ENCODE data around the gene TPK1.
"Not testable (repeated sequence)": the region's sequence is repeated elsewhere in the genome, so short reads cannot be mapped to it uniquely, and the experiment has no call there.

TPK1 gene

DNA sequence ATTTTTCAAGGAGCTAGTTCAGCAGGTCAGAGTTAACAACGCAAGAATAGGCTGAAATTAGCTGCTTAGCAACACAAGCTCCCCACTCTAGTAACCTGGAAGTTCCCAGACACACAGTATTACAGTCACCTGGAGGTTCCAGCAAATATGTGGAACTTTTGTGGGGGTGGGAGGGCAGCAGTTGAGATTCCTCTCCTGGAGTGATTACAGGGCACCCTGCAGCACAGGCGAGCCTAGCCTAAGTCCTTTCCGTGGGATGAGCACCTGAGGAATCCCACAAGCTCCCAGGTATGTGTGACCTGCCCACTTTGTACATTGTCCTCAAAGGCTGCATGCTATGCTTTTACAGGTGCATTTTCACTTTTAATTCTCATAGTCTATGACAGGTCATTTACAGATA, 13.6 kb downstream of the TPK1 start:
- no peak for DNase-seq (ENCODE audit: low read depth)

DNA sequence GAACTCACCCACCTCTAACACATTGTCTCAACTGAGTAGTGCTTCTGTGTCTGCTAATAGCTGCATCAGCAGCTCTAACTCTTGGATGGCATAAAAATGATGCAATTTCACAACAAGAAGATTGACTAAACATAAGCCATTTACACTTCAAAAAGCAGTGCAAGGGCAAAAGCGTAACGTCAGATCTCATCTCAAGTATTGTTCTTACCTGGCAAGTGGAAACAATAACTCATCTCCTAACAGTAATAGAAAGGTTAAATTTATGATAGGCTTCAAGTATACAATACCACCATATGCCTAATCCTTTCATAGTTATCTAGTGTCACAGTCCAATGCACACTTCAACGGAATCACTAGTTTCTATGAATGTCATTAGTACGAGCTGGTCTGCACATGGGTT, 14.8 kb downstream of the TPK1 start:
- no peak for DNase-seq (ENCODE audit: low read depth)

DNA sequence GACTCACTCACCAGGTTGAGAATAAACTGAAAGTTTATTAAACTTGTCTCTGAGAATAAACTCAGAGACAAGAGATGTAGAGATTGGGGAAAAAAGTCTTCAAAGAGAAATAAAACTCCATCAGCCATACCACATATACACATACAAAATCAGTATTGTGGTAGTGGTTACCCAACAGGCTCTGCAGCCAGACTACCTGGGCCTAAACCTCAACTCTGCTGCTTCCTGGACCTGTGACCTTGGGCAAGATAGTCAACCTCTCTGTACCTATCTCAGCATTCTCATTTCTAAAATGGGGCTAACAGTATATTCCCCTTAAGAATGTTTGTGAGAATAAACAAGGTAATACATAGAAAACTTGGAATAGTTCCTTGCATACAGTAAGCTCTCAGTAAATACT, 15.3 kb downstream of the TPK1 start:
- no peak for DNase-seq (ENCODE audit: low read depth)

DNA sequence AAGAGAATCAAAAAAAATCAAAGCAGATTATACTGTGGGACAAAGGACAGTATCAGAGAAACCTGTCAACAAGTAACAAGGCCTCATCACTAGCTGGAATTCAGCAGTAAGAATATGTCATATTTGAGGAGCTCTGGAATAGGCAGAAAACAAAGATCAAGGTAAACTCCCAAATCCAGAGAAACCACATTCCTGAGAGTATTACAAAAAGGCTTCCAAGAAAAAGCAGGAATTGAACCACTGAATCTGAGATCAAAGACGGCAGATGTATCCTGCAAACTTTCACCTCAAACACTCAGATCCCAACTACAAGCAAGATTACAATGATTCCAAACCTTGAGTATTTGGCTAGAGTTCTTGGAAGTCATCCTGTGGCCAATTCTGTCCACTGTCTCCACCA, 16.3 kb downstream of the TPK1 start:
- DNase-seq (ENCODE audit: low read depth) = no peak

GRCh38 chr7:144818511-144818910, 17.3 kb downstream of the TPK1 start:
- DNase-seq (ENCODE audit: low read depth) = no peak

DNA sequence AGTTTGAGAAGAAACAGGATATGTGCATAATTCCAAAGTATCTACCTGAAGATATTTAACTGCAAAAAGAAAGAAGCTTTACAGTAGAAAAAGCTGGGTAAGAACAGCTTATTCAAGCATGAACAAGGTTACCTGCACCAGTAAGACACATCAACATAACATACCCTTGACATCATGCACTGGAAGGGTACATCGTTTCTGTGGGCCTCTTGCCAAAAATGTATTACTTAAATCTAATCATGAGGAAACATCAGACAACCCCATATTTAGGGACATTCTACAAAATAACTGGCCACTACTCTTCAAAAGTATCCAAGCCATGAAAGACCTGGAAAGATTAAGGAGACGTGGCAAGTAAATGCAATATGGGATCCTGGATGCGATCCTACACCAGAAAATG, 18.9 kb downstream of the TPK1 start:
- DNase-seq (ENCODE audit: low read depth) = no peak

- DNase-seq (ENCODE audit: low read depth) = no peak
Measured at GRCh38 chr7:144814299-144814698, 21.6 kb downstream of the TPK1 start.

- DNase-seq (ENCODE audit: low read depth) = no peak
Measured at GRCh38 chr7:144812379-144813283, 23.2 kb downstream of the TPK1 start.

GRCh38 chr7:144805627-144806239, 30.1 kb downstream of the TPK1 start:
- DNase-seq (ENCODE audit: low read depth) = no peak

DNA sequence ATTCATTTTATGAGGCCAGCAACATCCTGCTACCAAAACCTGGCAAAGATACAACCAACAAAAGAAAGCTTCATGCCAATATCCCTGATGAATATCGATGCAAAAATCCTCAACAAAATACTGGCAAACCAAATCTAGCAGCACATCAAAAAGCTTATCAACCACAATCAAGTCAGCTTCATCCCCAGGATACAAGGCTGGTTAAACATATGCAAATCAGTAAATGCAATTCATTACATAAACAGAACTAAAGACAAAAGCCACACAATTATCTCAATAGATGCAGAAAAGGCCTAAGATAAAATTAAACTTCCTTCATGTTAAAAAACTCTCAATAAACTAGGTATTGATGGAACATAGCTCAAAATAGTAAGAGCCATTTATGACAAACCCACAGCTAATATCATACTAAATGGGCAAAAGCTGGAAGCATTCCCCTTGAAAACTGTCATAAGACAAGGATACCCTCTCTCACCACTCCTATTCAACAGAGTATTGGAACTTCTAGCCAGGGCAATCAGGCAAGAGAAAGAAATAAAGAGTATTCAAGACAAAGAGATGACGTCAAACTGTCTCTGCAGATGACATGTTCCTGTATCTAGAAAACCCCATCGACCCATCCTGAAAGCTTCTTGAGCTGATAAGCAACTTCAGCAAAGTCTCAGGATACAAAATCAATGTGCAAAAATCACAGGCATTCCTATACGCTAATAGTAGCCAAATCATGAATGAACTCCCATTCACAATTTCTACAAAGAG, 35.0 kb downstream of the TPK1 start:
- DNase-seq (ENCODE audit: low read depth) = not testable (repeated sequence)

GRCh38 chr7:144796919-144797318, 38.9 kb downstream of the TPK1 start:
- no peak for DNase-seq (ENCODE audit: low read depth)

DNA sequence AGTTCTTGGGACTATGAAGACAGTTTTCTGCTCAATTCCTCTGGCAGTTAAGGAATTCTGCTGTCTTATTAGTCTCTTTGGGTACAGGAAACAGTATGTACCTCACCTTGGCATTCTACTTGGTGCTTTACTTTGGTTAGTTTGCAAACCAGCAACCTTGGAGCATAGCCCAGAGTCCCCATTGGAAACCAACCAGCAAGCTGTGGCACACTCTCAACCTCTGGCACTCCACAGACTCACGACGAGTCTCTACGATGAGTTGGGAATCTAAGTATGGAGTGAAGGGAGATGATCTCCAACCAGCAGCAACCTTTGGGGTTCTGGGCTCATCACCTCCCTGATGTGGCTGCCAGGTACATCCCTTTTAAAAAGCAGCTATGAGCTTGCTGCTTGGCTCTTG, 43.8 kb downstream of the TPK1 start:
- DNase-seq (ENCODE audit: low read depth) = no peak

DNA sequence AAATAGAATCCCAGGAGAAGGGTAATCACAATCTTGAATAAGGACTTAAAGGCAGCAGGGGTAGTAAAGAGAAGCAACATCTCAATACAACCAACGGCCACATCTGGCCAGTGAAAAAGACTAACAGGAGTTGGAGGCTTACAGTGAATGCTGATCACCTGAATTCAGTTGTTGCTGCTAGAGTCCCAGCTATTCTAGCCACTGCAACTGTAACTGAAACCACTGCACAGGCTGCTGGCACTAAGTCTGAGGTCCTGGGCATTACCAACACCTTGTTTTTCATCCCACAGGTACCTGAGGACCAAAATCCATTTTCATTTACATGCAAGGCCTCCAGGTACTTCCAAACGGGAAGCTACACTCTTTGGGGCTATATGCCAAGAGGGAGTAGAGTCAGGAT, 44.4 kb downstream of the TPK1 start:
- no peak for DNase-seq (ENCODE audit: low read depth)

GRCh38 chr7:144787127-144787526, 48.7 kb downstream of the TPK1 start:
- no peak for DNase-seq (ENCODE audit: low read depth)

GRCh38 chr7:144786522-144786921, 49.3 kb downstream of the TPK1 start:
- DNase-seq (ENCODE audit: low read depth) = no peak

- no peak for DNase-seq (ENCODE audit: low read depth)
Measured at GRCh38 chr7:144786079-144786478, 49.8 kb downstream of the TPK1 start.

- DNase-seq (ENCODE audit: low read depth) = no peak
Measured at GRCh38 chr7:144785521-144785920, 50.3 kb downstream of the TPK1 start.

- no peak for DNase-seq (ENCODE audit: low read depth)
Measured at GRCh38 chr7:144784943-144785342, 50.9 kb downstream of the TPK1 start.

GRCh38 chr7:144784441-144784840, 51.4 kb downstream of the TPK1 start:
- no peak for DNase-seq (ENCODE audit: low read depth)

- DNase-seq (ENCODE audit: low read depth) = no peak
Measured at GRCh38 chr7:144782883-144783282, 53.0 kb downstream of the TPK1 start.

DNA sequence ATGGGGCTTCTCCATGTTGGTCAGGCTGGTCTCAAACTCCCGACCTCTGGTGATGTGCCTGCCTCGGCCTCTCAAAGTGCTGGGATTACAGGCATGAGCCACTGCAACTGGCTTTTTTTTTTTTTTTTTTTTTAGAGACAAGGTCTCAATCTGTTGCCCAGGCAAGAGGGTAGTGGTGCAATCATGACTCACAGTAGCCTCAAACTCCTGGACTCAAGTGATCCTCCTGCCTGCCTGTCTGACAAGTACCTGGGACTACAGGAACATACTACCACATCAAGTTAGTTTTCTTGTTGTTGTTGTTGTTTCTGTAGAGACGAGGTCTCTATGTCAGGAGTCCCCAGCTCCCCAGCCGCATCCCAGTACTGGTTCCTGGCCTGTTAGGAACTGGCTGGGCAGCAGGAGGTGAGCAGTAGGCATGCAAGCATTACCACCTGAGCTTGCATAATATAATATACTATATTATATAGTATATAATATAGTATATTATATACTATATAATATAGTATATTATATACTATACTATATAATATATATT, 55.7 kb downstream of the TPK1 start:
- no peak for DNase-seq (ENCODE audit: low read depth)

- DNase-seq (ENCODE audit: low read depth) = not testable (repeated sequence)
Measured at GRCh38 chr7:144777889-144778288, 58.0 kb downstream of the TPK1 start.

Data from stimulated activated CD8-positive, alpha-beta memory T cell treated with anti-CD3 and anti-CD28 coated beads, Interleukin-15, amount 100 ng/mL, for 1 hour (primary cell).